K562 (cell line): ENCODE results near the gene FSD1L. TPM values are rescaled to one million over a fixed set of nuclear protein-coding genes. Genes with fewer than 3 reads are reported as not detected.

ENCODE experiments used
- NR4A1 ChIP-seq, 2 experiments: fragments of 250-450 bp in 1 of 2; fragments of 450-650 bp in 1 of 2; sonication (Bioruptor Pico) in 1 of 2; IDR thresholded peaks; 2 replicates each; pipeline versions ENCODE4 v1.4.0 to v1.6.1; 2016 to 2020; ENCODE audit warnings: mild to moderate bottlenecking in 2 of 2, missing compliant biosample characterization in 1 of 2, missing genetic modification characterization in 1 of 2, moderate library complexity in 1 of 2
- ZEB2 ChIP-seq: fragments of 450-650 bp; IDR thresholded peaks from 2 replicates; pipeline ENCODE4 v1.6.1; 2016
- polyA plus RNA-seq, 8 experiments: library from polyadenylated mRNA; depleted of rRNA in 4 of 8; stranded (reverse) in 5 of 8; unstranded in 3 of 8; fragments of >200 nt; fragmentation: Nextera tagmentation in 2 of 8; fragmentation: Illumina TruSeq in 1 of 8; extraction: Ambion mirVana in 2 of 8; extraction: Trizol in 1 of 8; gene quantifications; 2 replicates each; pipeline versions ENCODE4 v1.2.1 to v1.2.3, GENCODE V29; 2011 to 2014; ENCODE audit warnings: inconsistent platforms in 1 of 8, missing spikeins in 1 of 8
- total RNA-seq, 7 experiments: library from RNA; depleted of rRNA in 6 of 7; stranded (reverse); fragments of >200 nt in 6 of 7; fragmentation: Illumina TruSeq in 2 of 7; extraction: Trizol in 2 of 7; gene quantifications; 2 replicates each; pipeline versions ENCODE4 v1.2.1 to v1.2.3, GENCODE V29; 2011 to 2021; ENCODE audit warnings: low replicate concordance in 1 of 7
- TF ChIP-seq, protein P1 (sequence below): fragments of 450-650 bp; IDR thresholded peaks from 2 replicates; pipeline ENCODE4 v1.6.1; 2016; ENCODE audit warnings: mild to moderate bottlenecking, moderate library complexity

Gene FSD1L
- total and polyA plus RNA-seq, 9 of the 15 experiments (the other 6 are each of a cell fraction or from before 2014, with no cell fraction given): 0.95 to 4.2 (median 2.1) TPM

DNA sequence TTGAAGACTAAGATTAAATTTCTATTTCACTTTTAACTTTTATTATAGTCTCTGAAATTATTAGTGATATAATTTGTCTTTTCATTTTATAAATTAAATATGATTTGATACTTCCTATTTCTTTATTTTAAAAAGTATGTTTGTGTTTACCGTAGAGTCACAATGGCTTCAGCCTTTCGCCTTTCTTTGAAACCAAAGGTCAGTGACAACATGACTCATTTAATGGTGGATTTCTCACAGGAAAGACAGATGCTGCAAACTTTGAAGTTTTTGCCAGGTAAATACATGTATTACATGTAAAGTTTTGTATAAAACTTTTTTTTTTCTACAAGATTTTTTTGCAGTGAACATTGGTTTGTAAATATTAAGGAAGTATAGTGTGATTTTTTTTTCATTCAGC lies 36.4 kb downstream of the FSD1L start (continued):
- TF ChIP-seq, protein P1, sequence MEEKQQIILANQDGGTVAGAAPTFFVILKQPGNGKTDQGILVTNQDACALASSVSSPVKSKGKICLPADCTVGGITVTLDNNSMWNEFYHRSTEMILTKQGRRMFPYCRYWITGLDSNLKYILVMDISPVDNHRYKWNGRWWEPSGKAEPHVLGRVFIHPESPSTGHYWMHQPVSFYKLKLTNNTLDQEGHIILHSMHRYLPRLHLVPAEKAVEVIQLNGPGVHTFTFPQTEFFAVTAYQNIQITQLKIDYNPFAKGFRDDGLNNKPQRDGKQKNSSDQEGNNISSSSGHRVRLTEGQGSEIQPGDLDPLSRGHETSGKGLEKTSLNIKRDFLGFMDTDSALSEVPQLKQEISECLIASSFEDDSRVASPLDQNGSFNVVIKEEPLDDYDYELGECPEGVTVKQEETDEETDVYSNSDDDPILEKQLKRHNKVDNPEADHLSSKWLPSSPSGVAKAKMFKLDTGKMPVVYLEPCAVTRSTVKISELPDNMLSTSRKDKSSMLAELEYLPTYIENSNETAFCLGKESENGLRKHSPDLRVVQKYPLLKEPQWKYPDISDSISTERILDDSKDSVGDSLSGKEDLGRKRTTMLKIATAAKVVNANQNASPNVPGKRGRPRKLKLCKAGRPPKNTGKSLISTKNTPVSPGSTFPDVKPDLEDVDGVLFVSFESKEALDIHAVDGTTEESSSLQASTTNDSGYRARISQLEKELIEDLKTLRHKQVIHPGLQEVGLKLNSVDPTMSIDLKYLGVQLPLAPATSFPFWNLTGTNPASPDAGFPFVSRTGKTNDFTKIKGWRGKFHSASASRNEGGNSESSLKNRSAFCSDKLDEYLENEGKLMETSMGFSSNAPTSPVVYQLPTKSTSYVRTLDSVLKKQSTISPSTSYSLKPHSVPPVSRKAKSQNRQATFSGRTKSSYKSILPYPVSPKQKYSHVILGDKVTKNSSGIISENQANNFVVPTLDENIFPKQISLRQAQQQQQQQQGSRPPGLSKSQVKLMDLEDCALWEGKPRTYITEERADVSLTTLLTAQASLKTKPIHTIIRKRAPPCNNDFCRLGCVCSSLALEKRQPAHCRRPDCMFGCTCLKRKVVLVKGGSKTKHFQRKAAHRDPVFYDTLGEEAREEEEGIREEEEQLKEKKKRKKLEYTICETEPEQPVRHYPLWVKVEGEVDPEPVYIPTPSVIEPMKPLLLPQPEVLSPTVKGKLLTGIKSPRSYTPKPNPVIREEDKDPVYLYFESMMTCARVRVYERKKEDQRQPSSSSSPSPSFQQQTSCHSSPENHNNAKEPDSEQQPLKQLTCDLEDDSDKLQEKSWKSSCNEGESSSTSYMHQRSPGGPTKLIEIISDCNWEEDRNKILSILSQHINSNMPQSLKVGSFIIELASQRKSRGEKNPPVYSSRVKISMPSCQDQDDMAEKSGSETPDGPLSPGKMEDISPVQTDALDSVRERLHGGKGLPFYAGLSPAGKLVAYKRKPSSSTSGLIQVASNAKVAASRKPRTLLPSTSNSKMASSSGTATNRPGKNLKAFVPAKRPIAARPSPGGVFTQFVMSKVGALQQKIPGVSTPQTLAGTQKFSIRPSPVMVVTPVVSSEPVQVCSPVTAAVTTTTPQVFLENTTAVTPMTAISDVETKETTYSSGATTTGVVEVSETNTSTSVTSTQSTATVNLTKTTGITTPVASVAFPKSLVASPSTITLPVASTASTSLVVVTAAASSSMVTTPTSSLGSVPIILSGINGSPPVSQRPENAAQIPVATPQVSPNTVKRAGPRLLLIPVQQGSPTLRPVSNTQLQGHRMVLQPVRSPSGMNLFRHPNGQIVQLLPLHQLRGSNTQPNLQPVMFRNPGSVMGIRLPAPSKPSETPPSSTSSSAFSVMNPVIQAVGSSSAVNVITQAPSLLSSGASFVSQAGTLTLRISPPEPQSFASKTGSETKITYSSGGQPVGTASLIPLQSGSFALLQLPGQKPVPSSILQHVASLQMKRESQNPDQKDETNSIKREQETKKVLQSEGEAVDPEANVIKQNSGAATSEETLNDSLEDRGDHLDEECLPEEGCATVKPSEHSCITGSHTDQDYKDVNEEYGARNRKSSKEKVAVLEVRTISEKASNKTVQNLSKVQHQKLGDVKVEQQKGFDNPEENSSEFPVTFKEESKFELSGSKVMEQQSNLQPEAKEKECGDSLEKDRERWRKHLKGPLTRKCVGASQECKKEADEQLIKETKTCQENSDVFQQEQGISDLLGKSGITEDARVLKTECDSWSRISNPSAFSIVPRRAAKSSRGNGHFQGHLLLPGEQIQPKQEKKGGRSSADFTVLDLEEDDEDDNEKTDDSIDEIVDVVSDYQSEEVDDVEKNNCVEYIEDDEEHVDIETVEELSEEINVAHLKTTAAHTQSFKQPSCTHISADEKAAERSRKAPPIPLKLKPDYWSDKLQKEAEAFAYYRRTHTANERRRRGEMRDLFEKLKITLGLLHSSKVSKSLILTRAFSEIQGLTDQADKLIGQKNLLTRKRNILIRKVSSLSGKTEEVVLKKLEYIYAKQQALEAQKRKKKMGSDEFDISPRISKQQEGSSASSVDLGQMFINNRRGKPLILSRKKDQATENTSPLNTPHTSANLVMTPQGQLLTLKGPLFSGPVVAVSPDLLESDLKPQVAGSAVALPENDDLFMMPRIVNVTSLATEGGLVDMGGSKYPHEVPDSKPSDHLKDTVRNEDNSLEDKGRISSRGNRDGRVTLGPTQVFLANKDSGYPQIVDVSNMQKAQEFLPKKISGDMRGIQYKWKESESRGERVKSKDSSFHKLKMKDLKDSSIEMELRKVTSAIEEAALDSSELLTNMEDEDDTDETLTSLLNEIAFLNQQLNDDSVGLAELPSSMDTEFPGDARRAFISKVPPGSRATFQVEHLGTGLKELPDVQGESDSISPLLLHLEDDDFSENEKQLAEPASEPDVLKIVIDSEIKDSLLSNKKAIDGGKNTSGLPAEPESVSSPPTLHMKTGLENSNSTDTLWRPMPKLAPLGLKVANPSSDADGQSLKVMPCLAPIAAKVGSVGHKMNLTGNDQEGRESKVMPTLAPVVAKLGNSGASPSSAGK: no peak
- TF ChIP-seq NR4A1 (CRISPR knock-in tag; IDR thresholded peaks at IDR 0.05) (no peak), NR4A1 (tag; IDR thresholded peaks at IDR 0.05) (no peak), ZEB2 (no peak)
